HFFc6 (cell line): ENCODE results near the gene TMEM225B. TPM values are rescaled to one million over a fixed set of nuclear protein-coding genes. Genes with fewer than 3 reads are reported as not detected.
"Not testable (repeated sequence)": the region's sequence is repeated elsewhere in the genome, so short reads cannot be mapped to it uniquely, and the experiment has no call there.

Experiments
- DNase-seq: peaks from one replicate; pipeline ENCODE4 v3.0.0-alpha.2; 2018
- H3K27ac Mint-ChIP-seq: 2 replicates; pipeline ENCODE4 v1.8.0; 2020; ENCODE audit warnings: mild to moderate bottlenecking, mixed read lengths
- H3K27me3 Mint-ChIP-seq: 2 replicates; pipeline ENCODE4 v1.8.0; 2021; ENCODE audit warnings: mild to moderate bottlenecking, moderate library complexity, mixed read lengths; ENCODE audit not compliant: insufficient read depth
- H3K36me3 Mint-ChIP-seq: 2 replicates; pipeline ENCODE4 v1.8.0; 2021; ENCODE audit warnings: low read depth, mixed read lengths
- H3K4me1 Mint-ChIP-seq: 2 replicates; pipeline ENCODE4 v1.8.0; 2020; ENCODE audit warnings: low read depth, mixed read lengths
- H3K4me3 Mint-ChIP-seq: 2 replicates; pipeline ENCODE4 v1.8.0; 2020; ENCODE audit warnings: mild to moderate bottlenecking, moderate library complexity, mixed read lengths
- H3K9me3 Mint-ChIP-seq: 2 replicates; pipeline ENCODE4 v1.8.0; 2020; ENCODE audit warnings: mild to moderate bottlenecking, mixed read lengths
- total RNA-seq, 6 experiments: library from RNA; stranded (reverse); fragmentation: NEBNext Ultra II Directional; extraction: Animal tissue kit (Norgen Biotek cat#: 25700); gene quantifications; 2 replicates in 1 of 6; 3 replicates in 5 of 6; pipeline ENCODE4 v1.2.3, GENCODE V29; 2021
- TF ChIP-seq, protein P1 (sequence below): fragments of 200-600 bp; sonication (generic); IDR thresholded peaks from 2 replicates; pipeline ENCODE4 v1.5.0; 2021; ENCODE audit warnings: antibody characterized with exemption, mild to moderate bottlenecking

The TMEM225B gene
- total RNA-seq, 6 experiments from 2014 or later, result 0.24 to 1.4 (median 0.52) TPM

DNA sequence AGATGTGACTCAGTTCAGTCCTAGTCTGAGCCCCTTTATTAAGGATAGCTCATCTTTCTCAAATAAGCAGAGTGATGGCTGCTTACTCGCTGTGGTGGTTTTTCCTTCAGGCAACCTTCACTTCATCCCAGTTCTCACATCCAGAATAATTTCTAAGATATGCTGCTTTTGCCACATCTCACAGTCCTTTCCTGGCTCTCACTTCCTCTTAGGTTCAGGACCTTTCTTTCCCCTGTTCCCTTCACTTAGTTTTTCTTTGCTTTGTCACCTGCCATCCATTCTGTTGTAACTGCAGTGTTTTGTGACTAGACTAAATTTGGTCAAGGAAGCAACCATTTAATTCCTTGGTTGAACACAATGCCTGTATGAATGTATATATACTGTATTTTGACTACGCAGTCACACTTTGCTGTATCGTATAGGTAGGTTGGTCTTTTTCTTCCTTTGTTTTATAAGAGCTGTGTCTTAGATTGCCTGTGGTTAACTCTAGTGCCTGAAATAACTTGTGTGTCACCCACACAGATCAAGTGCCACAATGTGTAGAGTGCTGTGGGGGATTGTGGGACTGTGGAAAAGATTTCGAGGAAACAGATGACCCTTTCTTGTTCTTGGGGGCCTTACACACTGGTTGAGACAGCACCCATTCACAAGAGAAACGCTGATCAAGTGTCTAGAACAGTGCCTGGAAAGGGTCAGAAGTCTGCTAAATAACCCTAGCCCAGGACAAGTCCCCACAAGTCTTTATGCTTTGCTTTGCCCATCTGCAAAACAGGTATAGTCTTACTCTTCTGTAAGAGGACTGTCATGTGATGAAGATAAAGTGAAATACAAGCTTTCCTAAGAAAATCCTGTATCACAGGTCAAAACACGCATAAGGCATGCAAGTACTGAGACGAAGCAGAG is 37.0 kb upstream of the TMEM225B start:
- no peaks in the 10 kb centered on the region; the same call in none of the 2 replicates for H3K27me3 Mint-ChIP-seq

DNA sequence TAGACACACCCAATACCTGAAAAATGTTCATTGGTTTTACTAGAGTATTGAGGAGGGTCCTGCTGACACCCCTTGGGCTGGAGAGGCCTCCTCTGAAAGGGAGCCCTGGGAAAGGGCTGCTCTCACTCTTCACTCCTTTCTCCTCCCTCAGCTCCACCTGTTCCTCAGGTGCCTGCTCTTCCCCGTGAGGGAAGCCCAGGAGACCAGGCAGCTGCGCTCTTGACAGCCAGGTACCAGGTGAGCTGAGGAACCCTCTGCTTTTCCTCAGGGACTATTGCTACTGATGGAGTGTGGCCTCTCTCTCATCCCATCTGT is 36.4 kb upstream of the TMEM225B start:
- Mint-ChIP-seq H3K4me3 (peak overlapping the region; percentile 75), H3K4me1 (peaks cover 61% of the 10 kb centered on the region), H3K27ac (peak overlapping the region; percentile 99)

More for the DNA sequence above, 37.0 kb upstream of the TMEM225B start:
- peaks cover 58% of the 10 kb centered on the region for H3K36me3 Mint-ChIP-seq
- no peaks in the 10 kb centered on the region for H3K9me3 Mint-ChIP-seq
- peaks cover 61% of the 10 kb centered on the region for H3K4me1 Mint-ChIP-seq
- H3K27ac Mint-ChIP-seq, result peak overlapping the region; percentile 99
- TF ChIP-seq, protein P1, sequence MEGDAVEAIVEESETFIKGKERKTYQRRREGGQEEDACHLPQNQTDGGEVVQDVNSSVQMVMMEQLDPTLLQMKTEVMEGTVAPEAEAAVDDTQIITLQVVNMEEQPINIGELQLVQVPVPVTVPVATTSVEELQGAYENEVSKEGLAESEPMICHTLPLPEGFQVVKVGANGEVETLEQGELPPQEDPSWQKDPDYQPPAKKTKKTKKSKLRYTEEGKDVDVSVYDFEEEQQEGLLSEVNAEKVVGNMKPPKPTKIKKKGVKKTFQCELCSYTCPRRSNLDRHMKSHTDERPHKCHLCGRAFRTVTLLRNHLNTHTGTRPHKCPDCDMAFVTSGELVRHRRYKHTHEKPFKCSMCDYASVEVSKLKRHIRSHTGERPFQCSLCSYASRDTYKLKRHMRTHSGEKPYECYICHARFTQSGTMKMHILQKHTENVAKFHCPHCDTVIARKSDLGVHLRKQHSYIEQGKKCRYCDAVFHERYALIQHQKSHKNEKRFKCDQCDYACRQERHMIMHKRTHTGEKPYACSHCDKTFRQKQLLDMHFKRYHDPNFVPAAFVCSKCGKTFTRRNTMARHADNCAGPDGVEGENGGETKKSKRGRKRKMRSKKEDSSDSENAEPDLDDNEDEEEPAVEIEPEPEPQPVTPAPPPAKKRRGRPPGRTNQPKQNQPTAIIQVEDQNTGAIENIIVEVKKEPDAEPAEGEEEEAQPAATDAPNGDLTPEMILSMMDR, result no peak
- DNase-seq, result no peak
- H3K4me3 Mint-ChIP-seq, result peak overlapping the region; percentile 98

DNA sequence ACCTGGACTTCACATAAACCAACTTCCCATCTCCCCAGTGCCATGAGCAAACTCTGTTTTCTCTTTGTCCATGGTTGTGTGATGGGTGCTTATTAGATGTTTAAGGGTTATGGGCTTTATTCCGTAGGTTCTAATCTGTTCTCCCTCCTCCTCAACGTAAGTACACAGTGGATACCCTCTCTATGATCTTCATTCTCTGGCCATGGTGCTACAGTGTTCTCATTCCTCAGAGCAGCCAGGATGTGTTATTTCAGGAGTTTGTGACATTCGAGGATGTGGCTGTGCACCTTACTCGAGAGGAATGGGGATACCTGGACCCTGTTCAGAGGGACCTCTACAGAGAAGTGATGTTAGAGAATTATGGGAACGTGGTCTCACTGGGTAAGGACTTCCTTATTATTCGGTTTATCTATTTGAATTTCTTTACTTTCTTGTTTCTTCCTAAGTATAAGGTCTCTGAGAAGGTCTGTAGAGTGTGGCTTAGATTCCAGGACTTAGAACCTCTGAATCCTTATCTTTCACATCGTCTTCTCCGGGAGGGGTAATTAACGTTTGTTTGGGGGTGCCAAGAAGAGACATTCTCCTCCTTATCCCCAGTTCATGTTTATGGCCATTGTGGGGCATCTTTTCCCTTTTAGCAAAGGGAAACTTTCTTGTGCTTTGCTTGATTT is 35.8 kb upstream of the TMEM225B start:
- Mint-ChIP-seq H3K9me3 (no peaks in the 10 kb centered on the region), H3K4me1 (peaks cover 58% of the 10 kb centered on the region), H3K36me3 (peaks cover 57% of the 10 kb centered on the region), H3K4me3 (peak overlapping the region; percentile 75), H3K27ac (peak overlapping the region; percentile 99), H3K27me3 (no peaks in the 10 kb centered on the region; the same call in none of the 2 replicates)
- peak; percentile 11 for DNase-seq
- TF ChIP-seq, protein P1, result 0 out of 2 replicates have a peak, but pooled peaks have one; percentile 13

More for the DNA sequence above, 36.4 kb upstream of the TMEM225B start:
- H3K9me3 Mint-ChIP-seq, result no peaks in the 10 kb centered on the region
- no peak for DNase-seq
- H3K36me3 Mint-ChIP-seq, result peaks cover 59% of the 10 kb centered on the region
- no peaks in the 10 kb centered on the region; the same call in none of the 2 replicates for H3K27me3 Mint-ChIP-seq
- TF ChIP-seq, protein P1, result no peak

DNA sequence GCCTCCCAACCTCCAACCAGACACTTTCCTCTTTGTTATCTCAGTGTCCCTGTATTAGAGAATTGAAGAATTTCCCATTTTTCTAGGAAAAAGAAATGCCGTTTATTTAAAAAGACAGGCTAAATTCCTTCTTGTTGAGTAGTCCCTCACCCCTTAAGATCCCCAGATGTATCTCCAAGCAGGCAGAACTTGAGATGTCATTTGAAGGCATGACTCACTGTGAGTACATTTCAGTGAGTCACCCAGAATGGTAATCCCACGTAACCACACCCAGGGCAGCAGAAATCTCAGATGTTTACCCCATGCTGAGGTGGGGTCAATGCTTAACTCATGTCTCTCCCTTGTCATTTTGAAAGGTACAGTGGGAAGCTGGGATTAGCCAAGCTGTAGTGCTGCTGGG is 35.2 kb upstream of the TMEM225B start:
- Mint-ChIP-seq H3K27ac (peak overlapping the region; percentile 99), H3K4me1 (peaks cover 52% of the 10 kb centered on the region), H3K27me3 (no peaks in the 10 kb centered on the region; the same call in none of the 2 replicates), H3K4me3 (peak overlapping the region; percentile 75), H3K36me3 (peaks cover 54% of the 10 kb centered on the region), H3K9me3 (no peaks in the 10 kb centered on the region)
- peak; percentile 98 for DNase-seq
- TF ChIP-seq, protein P1, result no peak

DNA sequence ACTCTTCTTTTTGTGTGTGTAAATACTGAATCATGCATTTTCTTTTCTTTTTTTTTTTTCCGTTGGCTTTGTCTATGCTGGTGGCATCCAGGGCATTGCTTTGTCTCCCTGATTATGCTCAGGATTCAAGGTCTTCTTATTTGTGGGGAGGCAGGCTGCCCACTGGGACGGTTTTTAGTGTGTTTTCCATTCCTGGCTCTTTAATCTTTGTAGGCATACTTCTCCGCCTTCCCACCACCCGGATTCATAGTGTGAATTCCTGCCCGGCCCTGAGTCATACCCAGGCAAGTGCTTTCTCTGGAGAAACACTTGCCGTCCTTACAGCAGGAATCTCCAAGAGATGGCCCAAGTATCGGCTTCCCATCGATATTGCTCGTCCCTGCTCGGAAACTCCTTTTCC is 34.4 kb upstream of the TMEM225B start:
- Mint-ChIP-seq H3K36me3 (peaks cover 50% of the 10 kb centered on the region), H3K4me1 (peaks cover 48% of the 10 kb centered on the region), H3K27me3 (no peaks in the 10 kb centered on the region; the same call in none of the 2 replicates), H3K27ac (peak overlapping the region; percentile 99), H3K4me3 (peak overlapping the region; percentile 86), H3K9me3 (no peaks in the 10 kb centered on the region)
- DNase-seq, result peak; percentile 78
- TF ChIP-seq, protein P1, result no peak

DNA sequence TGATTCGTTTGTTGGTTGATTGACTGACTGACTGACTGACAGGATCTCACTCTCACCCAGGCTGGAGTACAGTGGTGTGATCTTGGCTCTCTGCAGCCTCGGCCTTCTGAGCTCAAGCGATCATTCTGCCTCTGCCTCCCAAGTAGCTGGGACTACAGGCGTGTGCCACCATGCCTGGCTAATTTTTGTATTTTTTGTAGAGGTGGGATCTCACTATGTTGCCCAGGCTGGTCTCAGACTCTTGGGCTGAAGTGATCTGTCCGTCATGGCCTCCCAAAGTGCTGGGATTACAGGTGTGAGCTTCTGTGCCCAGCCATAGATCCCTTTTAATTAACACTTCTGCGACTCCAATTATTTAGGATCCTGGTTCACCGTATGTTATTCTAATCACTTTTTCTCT is 29.3 kb upstream of the TMEM225B start:
- not testable (repeated sequence) for H3K4me3 Mint-ChIP-seq, DNase-seq, H3K27ac Mint-ChIP-seq, H3K9me3 Mint-ChIP-seq, H3K27me3 Mint-ChIP-seq
- peaks cover 12% of the 10 kb centered on the region for H3K4me1 Mint-ChIP-seq
- peaks cover 60% of the 10 kb centered on the region for H3K36me3 Mint-ChIP-seq
